ENCODE measurements around the gene CCDC81.

The CCDC81 gene

DNA sequence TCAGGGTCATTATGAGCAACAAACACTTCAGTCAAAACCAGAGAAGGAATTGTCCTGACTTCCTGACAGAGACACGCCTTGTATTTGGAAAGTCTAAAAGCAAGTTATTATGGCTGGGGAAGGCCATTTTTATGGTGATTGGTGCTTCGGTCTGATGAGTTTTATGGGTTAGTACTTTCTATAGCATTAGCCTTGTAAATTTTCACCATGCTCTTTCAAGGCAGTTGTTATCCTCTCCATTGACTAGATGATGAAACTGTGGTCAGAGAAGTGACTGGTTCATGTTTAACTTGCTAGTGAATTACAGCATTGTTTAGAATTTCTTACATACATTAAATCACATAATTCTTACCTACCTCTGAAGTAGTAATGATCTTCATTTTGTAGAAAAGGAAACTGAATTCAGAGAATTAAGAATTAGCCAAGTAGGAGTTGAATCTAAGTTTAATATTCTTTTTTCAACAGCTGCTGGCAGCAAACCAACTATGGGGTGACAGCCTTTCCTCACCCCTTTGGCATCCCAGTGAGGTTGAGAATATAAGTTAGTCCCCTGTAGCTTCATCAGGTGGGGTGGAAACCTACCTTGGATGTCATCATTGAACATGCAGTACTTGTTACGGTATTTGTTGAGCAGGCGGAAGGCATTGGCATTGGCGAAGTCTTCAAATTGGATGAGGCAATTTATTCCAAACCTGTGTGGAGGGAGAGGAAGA is 90.0 kb downstream of the CCDC81 start:
- no peak for DNase-seq (ENCODE audit: low read depth in 2 of 2)

DNA sequence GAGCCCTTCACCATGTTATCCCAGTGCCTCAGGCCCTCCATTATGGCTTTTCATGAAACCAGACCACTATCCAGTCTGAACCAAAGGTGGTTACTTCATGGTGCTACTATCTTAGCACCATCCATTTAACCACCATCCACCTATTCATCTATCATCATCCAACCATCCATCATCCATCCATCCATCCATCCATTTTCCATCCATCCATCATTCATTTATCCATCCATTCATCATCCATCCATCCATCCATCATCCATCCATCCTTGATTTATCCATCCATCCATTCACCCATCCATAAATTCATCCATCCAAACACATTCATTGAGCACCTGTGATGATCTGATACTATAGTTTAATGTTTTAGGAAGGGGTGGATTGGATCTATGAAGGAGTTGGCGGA is 93.5 kb downstream of the CCDC81 start:
- DNase-seq (ENCODE audit: low read depth in 2 of 2) = no peak

DNA sequence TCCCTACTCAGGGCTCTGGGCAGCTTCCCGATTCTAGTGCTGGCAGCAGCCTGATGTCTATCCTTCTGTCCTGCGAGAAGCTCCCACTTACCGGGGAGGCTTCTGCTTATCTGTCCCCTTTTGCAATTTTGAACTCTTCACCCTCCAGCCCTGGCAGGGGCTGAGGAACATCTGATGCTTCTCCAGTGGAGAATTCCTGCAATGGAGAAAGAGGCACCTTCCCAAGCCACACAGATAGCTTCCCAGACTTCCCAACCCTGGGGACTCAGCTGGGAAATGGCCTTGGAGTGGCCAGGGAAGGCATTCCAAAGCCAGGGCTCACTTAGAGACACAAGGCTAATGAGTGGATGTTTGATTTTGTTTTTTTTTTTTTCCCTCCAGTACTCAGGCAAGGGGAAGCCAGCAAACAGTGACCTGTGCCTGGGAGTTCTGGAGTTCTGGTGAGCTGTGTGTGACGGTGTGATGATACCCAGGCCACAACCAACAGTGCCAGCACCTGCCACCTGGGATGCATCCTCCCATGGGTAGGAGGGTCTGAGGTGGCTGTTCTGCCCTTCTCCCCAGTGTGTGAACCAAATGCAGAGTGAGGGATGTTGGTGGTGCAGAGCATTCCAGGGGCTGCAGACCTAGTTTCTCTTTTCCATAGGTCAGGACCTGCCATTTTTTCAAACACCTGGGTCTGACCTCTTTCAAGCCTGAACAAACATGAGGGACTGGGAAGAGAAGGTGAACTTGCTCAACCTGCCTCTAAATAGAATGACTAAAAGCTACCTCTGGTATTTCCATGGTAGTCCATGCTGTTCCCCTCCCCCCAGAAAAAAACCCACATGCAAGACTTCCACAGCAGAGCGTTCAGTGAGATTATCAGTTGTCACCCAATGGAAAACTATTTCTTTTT is 95.1 kb downstream of the CCDC81 start:
- no peak for DNase-seq (ENCODE audit: low read depth in 2 of 2)
